H1 (cell line): ENCODE results near the gene CLCA1. TPM values are rescaled to one million over a fixed set of nuclear protein-coding genes. Genes with fewer than 3 reads are reported as not detected.

Experiments used
- CHD2 ChIP-seq: IDR thresholded peaks from 2 replicates; pipeline ENCODE4 v1.6.1; 2012; ENCODE audit warnings: low read length, improper control_type of control experiment
- CHD7 ChIP-seq: fragments of 300-600 bp; sonication (generic); IDR thresholded peaks from 2 replicates; pipeline ENCODE4 v1.7.1; 2012; ENCODE audit warnings: low read length, moderate library complexity, mild to moderate bottlenecking, inconsistent platforms; ENCODE audit not compliant: insufficient replicate concordance
- HDAC2 ChIP-seq, 2 experiments: fragments of 300-600 bp in 1 of 2; sonication (generic) in 1 of 2; IDR thresholded peaks; 2 replicates each; pipeline ENCODE4 v1.6.1; 2011 to 2012; ENCODE audit warnings: low read depth in 2 of 2, low read length in 2 of 2, mild to moderate bottlenecking in 2 of 2, moderate library complexity in 2 of 2, borderline replicate concordance in 1 of 2, inconsistent platforms in 1 of 2
- JUND ChIP-seq: IDR thresholded peaks from 2 replicates; pipeline ENCODE4 v1.6.1; 2011; ENCODE audit warnings: mild to moderate bottlenecking, improper control_type of control experiment, low read length
- MAX ChIP-seq: IDR thresholded peaks from 2 replicates; pipeline ENCODE4 v1.6.1; 2012; ENCODE audit warnings: inconsistent platforms
- SP2 ChIP-seq: IDR thresholded peaks from 2 replicates; pipeline ENCODE4 v1.6.1; 2012; ENCODE audit warnings: mild to moderate bottlenecking, low read length, inconsistent platforms
- polyA plus RNA-seq, 7 experiments: library from polyadenylated mRNA; depleted of rRNA in 3 of 7; stranded (reverse) in 5 of 7; unstranded in 2 of 7; fragments of >200 nt in 5 of 7; fragments of 200-250 nt in 2 of 7; gene quantifications; 1 replicate in 5 of 7; 2 replicates in 1 of 7; 4 replicates in 1 of 7; pipeline versions ENCODE4 v1.2.1 to v1.2.3, GENCODE V29; 2011 to 2013; ENCODE audit warnings: missing spikeins in 2 of 7, mixed read lengths in 2 of 7
- total RNA-seq: library from RNA; stranded (reverse); fragmentation: NEBNext Ultra II Directional; extraction: Animal tissue kit (Norgen Biotek cat#: 25700); gene quantifications from 2 replicates; pipeline ENCODE4 v1.2.1, GENCODE V29; 2021

CLCA1 gene
- total and polyA plus RNA-seq, 2 of the 8 experiments (the other 6 are each of a cell fraction or from before 2014, with no cell fraction given) = not detected

- TF ChIP-seq CHD7 (no peak), MAX (no peak), JUND (no peak), SP2 (no peak), CHD2 (no peak), HDAC2 (IDR thresholded peaks at IDR 0.05; ENCODE audit: borderline replicate concordance in 1 of 2, low read depth in 2 of 2, low read length in 2 of 2) (no peak)
Observed at GRCh38 chr1:86504137-86504479, 35.4 kb downstream of the CLCA1 start (continued).
